Measurements from ENCODE around the gene DNAI4. TPM values are rescaled to one million over a fixed set of nuclear protein-coding genes. Genes with fewer than 3 reads are reported as not detected.

DNAI4 gene
- total and polyA plus RNA-seq, 12 donors, result 0.44 to 24.5 (median 13.5) TPM

DNA sequence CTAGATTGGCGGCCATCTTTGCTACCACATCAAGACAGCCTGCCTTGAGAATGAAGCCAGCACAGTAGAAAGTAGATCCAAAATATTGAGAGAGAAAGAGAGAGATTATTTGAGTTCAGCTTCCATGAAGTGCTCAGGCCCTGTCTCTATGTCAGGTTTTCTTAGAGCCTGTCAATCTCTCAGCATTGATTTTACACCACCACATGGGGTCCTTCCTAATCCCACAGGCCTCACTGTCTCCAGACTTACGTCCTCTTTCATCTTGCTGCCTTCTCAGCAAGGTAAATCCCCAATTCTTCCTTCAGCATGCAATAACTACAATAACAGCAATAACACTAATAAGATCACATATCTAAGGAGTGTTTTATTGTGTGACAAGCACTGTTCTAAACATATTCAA, 151.4 kb downstream of the DNAI4 start:
- H3K27me3 ChIP-seq, result no peaks in the 10 kb centered on the region
- intact Hi-C loops (cut with DNase I), result loop anchor here in 1 of 10 donors (10.0 kb wide), 1 partner anchor 122 kb away; no protein-coding TSS in a partner anchor
- WGBS, 2 donors, result 91 to 97% methylated on average over 2 of the region's 2 CpGs

DNA sequence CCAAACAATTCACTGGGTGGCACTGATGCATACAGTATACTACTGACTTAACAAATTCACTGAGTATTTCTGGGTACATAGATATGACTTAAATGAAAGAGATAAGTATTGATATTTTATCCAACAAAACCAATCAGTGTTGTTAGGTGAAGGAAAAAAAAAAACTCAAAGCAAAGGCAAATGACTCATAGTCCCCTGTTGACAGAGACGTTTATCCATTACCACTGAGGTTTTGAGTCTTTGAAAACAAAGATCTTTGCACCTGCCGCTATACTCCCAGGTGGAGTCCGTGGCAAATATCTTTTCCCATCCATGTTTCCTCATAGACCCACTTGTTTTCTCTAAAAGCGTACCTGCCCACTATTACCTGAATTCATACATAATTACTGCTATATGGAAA, 154.0 kb downstream of the DNAI4 start:
- H3K9me3 ChIP-seq, result no peaks in the 10 kb centered on the region
- 90 to 93% methylated on average over 4 of the region's 4 CpGs for WGBS, 2 donors
- peaks cover 0 to 17% (median 0%) of the 10 kb centered on the region in 9 donors for H3K36me3 ChIP-seq
- no peak overlapping the region for H3K27ac ChIP-seq
- intact Hi-C loops (cut with DNase I), result loop anchor here in 1 of 10 donors (10.0 kb wide), 1 partner anchor 124 kb away; no protein-coding TSS in a partner anchor
- H3K4me1 ChIP-seq, result no peaks in the 10 kb centered on the region
- TF ChIP-seq, protein P1, sequence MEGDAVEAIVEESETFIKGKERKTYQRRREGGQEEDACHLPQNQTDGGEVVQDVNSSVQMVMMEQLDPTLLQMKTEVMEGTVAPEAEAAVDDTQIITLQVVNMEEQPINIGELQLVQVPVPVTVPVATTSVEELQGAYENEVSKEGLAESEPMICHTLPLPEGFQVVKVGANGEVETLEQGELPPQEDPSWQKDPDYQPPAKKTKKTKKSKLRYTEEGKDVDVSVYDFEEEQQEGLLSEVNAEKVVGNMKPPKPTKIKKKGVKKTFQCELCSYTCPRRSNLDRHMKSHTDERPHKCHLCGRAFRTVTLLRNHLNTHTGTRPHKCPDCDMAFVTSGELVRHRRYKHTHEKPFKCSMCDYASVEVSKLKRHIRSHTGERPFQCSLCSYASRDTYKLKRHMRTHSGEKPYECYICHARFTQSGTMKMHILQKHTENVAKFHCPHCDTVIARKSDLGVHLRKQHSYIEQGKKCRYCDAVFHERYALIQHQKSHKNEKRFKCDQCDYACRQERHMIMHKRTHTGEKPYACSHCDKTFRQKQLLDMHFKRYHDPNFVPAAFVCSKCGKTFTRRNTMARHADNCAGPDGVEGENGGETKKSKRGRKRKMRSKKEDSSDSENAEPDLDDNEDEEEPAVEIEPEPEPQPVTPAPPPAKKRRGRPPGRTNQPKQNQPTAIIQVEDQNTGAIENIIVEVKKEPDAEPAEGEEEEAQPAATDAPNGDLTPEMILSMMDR (IDR thresholded peaks at IDR 0.05), result no peak
- ATAC-seq (no peak), DNase-seq (no peak)
- H3K4me3 ChIP-seq, result no peak overlapping the region
- H3K27me3 ChIP-seq, result no peaks in the 10 kb centered on the region

More for the DNA sequence above, 151.4 kb downstream of the DNAI4 start:
- H3K36me3 ChIP-seq, result peaks cover 0 to 24% (median 0%) of the 10 kb centered on the region in 9 donors
- H3K9me3 ChIP-seq, result peaks cover 0 to 1% (median 0%) of the 10 kb centered on the region in 11 donors
- TF ChIP-seq, protein P1 (IDR thresholded peaks at IDR 0.05), result no peak
- ATAC-seq, result no peak
- DNase-seq, result no peak
- no peak overlapping the region for H3K4me3 ChIP-seq
- no peak overlapping the region for H3K27ac ChIP-seq
- no peaks in the 10 kb centered on the region for H3K4me1 ChIP-seq

DNA sequence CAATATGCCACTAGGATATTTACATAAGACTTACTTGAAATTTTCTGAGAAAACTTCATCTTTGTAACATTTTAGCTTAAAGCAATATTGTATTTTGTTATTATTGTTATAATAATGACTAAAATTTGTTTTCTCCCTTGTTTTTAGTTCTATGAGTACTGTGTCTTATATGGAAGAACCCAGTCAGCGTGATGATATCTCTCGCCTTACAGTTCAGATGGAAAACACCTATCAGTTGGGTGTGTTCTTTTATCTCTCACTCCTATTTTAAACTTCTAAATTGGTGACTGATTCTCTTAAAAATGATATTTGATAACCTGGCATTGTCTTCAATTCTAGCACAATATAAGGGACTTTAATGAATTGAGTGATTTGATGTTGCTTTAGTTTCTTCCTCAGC, 154.4 kb downstream of the DNAI4 start:
- Histone ChIP-seq H3K27me3 (no peaks in the 10 kb centered on the region), H3K36me3 (peaks cover 0 to 17% (median 0%) of the 10 kb centered on the region in 9 donors), H3K4me3 (no peak overlapping the region), H3K4me1 (peaks cover 0 to under 1% (median 0%) of the 10 kb centered on the region in 9 donors), H3K27ac (no peak overlapping the region), H3K9me3 (no peaks in the 10 kb centered on the region)
- intact Hi-C loops (cut with DNase I), result loop anchor here in 1 of 10 donors (10.0 kb wide), 1 partner anchor 125 kb away; no protein-coding TSS in a partner anchor
- no peak for ATAC-seq
- WGBS, 2 donors, result 95 to 99% methylated on average over 2 of the region's 2 CpGs
- TF ChIP-seq, protein P1 (IDR thresholded peaks at IDR 0.05), result no peak
- no peak for DNase-seq

DNA sequence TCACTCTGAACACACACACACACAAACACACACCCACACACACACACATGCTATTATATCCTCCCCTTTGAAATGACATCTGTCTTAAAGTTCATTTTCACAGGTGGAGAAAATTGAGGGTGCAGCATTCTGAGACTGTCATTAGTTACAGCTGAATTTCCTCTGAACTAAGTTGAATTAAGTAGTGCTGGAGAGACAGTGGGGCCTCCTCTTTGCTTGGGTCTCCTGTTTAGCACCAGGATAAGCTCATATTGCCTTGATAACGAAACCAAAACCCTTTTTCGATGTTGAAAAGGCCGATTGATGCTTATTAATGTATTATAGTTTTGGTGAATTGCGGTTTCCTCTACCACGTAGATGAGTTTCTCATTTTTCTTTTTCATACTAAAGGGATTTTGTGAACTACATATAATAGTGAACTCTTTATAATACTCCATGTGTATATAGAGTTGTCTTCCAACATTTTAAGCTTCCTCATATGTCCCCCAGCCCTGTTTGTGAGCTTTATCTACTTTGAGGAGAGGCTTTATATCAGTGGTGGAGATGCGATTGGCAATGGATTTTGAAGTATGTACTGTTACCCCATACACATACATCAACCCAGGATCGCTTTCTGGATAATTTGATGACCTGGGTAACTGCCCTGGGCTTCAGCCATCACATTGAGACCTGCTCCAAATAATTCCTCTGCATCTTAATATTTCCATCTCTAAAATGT, 155.0 kb downstream of the DNAI4 start:
- Histone ChIP-seq H3K27me3 (no peaks in the 10 kb centered on the region), H3K27ac (no peak overlapping the region), H3K36me3 (peaks cover 0 to 17% (median 0%) of the 10 kb centered on the region in 9 donors), H3K4me3 (no peak overlapping the region), H3K9me3 (no peaks in the 10 kb centered on the region), H3K4me1 (peaks cover 0 to 4% (median 0%) of the 10 kb centered on the region in 9 donors)
- TF ChIP-seq, protein P1 (IDR thresholded peaks at IDR 0.05), result no peak
- 86 to 88% methylated on average over 7 of the region's 7 CpGs for WGBS, 2 donors
- ATAC-seq (no peak), DNase-seq (no peak)
- intact Hi-C loops (cut with DNase I), result loop anchor here in 9 of 10 donors (2.0 to 10.0 kb wide), 12 partner anchors 125 to 735 kb away; partner anchors contain the start of genes DNAI4 (in 2 of the 9) and MIER1 (in 2 of the 9)
